SJSA1 (cell line): ENCODE measurements around the gene GCAT. TPM values are rescaled to one million over a fixed set of nuclear protein-coding genes. Genes with fewer than 3 reads are reported as not detected.

Experiments
- DNase-seq, 2 experiments: peaks; one replicate each; pipeline ENCODE4 v3.0.0-alpha.2; 2015 to 2020; ENCODE audit warnings: low spot score in 2 of 2, low read depth in 1 of 2
- H3K27ac ChIP-seq: fragments of 250-450 bp; sonication (Bioruptor Pico); 2 replicates; pipeline ENCODE4 v1.5.1; 2020; ENCODE audit warnings: mild to moderate bottlenecking, moderate library complexity
- H3K27me3 ChIP-seq: fragments of 250-450 bp; sonication (Bioruptor Pico); replicated peaks from 2 replicates; pipeline ENCODE4 v1.5.1; 2020; ENCODE audit warnings: mild to moderate bottlenecking, moderate library complexity
- H3K36me3 ChIP-seq: fragments of 250-450 bp; sonication (Bioruptor Pico); 2 replicates; pipeline ENCODE4 v1.5.1; 2020; ENCODE audit warnings: mild to moderate bottlenecking
- H3K4me1 ChIP-seq: fragments of 250-450 bp; sonication (Bioruptor Pico); replicated peaks from 2 replicates; pipeline ENCODE4 v1.6.1; 2021; ENCODE audit warnings: mild to moderate bottlenecking
- H3K4me3 ChIP-seq: fragments of 250-450 bp; sonication (Bioruptor Pico); 2 replicates; pipeline ENCODE4 v1.5.1; 2020; ENCODE audit warnings: mild to moderate bottlenecking
- H3K9me3 ChIP-seq: fragments of 250-450 bp; sonication (Bioruptor Pico); replicated peaks from 2 replicates; pipeline ENCODE4 v1.5.1; 2020; ENCODE audit warnings: mild to moderate bottlenecking
- total RNA-seq: library from RNA; depleted of rRNA; stranded (reverse); fragments of >200 nt; shearing (Covaris generic); gene quantifications from 2 replicates; pipeline ENCODE4 v1.2.3, GENCODE V29; 2014

GCAT gene
- total RNA-seq, 1 experiment from 2014 or later, result 54.7 TPM

DNA sequence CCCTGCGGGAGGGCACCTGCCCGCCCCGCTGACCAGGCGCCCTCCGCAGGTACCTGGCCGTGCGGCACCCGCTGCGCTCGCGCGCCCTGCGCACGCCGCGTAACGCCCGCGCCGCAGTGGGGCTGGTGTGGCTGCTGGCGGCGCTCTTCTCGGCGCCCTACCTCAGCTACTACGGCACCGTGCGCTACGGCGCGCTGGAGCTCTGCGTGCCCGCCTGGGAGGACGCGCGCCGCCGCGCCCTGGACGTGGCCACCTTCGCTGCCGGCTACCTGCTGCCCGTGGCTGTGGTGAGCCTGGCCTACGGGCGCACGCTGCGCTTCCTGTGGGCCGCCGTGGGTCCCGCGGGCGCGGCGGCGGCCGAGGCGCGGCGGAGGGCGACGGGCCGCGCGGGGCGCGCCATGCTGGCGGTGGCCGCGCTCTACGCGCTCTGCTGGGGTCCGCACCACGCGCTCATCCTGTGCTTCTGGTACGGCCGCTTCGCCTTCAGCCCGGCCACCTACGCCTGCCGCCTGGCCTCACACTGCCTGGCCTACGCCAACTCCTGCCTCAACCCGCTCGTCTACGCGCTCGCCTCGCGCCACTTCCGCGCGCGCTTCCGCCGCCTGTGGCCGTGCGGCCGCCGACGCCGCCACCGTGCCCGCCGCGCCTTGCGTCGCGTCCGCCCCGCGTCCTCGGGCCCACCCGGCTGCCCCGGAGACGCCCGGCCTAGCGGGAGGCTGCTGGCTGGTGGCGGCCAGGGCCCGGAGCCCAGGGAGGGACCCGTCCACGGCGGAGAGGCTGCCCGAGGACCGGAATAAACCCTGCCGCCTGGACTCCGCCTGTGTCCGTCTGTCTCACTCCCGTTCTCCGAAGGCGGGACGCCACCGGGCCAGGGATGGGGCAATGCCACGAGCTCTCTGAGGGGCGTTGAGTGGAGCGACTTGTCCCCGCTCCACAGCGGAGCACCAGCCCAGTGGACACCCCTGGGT is 17.2 kb downstream of the GCAT start:
- Histone ChIP-seq H3K4me1 (peaks cover 11% of the 10 kb centered on the region; the same call in 1 of the 2 replicates), H3K27me3 (peaks cover 20% of the 10 kb centered on the region), H3K9me3 (no peaks in the 10 kb centered on the region), H3K27ac (no peak overlapping the region), H3K4me3 (peak overlapping the region; percentile 16; the same call in 1 of the 2 replicates), H3K36me3 (peaks cover 9% of the 10 kb centered on the region)
- no peak for DNase-seq

DNA sequence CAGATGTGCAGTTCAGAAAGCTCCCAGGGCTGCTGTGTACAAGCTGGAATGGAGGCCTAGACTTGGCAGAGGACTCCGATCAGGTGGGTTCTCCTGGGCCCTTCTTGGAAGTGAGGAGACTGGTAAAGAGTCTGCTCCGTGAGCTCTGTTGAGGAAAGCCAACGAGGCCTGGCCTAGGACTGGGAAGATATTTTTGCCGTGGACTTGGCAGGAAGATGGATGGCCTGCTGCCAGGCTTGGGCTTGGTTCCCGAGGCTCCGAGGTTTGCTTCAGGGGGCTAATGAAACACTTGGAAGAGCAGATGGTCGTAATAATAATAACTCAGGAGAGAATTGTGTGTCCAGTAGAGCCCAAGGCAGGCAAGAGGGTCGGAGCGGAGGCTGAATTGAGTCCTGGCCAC is 19.3 kb downstream of the GCAT start:
- peaks cover 11% of the 10 kb centered on the region; the same call in 1 of the 2 replicates for H3K4me1 ChIP-seq
- peaks cover 20% of the 10 kb centered on the region for H3K27me3 ChIP-seq
- H3K27ac ChIP-seq, result no peak overlapping the region
- DNase-seq, result no peak
- H3K9me3 ChIP-seq, result no peaks in the 10 kb centered on the region
- peaks cover 30% of the 10 kb centered on the region for H3K36me3 ChIP-seq
- no peak overlapping the region for H3K4me3 ChIP-seq

DNA sequence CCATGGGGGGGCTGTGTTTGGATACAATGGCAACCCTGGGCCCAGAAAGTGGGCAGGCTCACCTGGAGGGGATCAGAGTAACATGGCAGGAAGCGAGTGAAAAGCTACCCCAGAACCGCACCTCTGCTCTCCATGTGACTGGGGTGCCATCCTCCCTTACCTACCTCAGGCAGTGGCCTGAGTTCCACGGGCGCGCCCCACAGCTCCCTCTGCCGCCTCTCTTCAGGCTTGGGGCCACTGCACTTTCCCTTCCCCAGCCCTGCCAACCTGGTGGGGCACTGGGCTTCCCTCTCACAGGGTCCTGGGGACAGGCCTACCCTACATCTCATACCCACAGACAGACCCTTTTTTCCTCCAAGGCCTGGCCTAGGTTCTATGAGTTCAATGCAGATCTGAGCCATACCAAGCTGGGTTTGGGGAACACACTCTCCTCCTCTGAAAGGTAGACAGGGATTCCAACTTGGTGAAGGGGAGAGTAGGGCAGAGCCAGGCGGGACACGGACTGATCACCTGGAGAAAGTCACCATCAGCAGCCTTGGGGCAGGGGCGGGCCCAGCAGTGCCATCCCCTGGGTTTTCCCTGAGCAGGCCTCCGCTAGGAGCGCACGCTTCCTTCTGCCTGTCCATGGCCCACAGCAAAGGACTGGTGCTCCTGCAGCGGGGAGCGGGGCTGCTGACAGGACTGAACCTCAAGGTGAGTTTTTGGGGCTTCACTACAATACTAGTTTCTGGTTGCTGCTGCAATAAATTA is 22.5 kb downstream of the GCAT start:
- no peak for DNase-seq
- H3K4me3 ChIP-seq, result no peak overlapping the region
- H3K27me3 ChIP-seq, result no peaks in the 10 kb centered on the region; the same call in 1 of the 2 replicates
- H3K4me1 ChIP-seq, result peaks cover under 1% of the 10 kb centered on the region; the same call in 1 of the 2 replicates
- no peaks in the 10 kb centered on the region for H3K9me3 ChIP-seq
- H3K36me3 ChIP-seq, result peaks cover 59% of the 10 kb centered on the region
- H3K27ac ChIP-seq, result no peak overlapping the region

DNA sequence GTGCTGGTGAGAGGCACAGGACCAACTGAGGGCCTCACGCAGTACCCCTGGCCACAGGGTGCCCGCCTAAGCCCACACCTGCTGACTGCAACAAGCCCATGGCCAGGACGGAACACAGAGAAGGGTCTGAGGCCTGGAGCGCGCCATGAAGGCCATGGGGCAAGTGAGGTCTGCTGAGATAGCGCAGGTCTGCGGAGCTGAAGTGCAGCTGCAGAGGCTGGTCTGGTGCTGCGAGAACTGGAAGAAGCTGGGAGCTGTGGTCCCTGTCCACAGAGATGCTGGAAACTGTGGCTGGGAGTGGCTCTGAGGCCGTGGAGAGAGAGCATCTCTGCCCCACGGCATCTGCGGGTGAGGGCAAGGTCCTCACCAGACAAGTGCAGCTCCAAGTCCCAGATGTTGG is 23.7 kb downstream of the GCAT start:
- no peak overlapping the region for H3K27ac ChIP-seq
- H3K27me3 ChIP-seq, result no peaks in the 10 kb centered on the region
- peaks cover 65% of the 10 kb centered on the region for H3K36me3 ChIP-seq
- no peaks in the 10 kb centered on the region for H3K9me3 ChIP-seq
- H3K4me3 ChIP-seq, result no peak overlapping the region
- no peak for DNase-seq
- no peaks in the 10 kb centered on the region for H3K4me1 ChIP-seq

- no peak for DNase-seq
Observed at GRCh38 chr22:37832022-37832857, 24.5 kb downstream of the GCAT start.

DNA sequence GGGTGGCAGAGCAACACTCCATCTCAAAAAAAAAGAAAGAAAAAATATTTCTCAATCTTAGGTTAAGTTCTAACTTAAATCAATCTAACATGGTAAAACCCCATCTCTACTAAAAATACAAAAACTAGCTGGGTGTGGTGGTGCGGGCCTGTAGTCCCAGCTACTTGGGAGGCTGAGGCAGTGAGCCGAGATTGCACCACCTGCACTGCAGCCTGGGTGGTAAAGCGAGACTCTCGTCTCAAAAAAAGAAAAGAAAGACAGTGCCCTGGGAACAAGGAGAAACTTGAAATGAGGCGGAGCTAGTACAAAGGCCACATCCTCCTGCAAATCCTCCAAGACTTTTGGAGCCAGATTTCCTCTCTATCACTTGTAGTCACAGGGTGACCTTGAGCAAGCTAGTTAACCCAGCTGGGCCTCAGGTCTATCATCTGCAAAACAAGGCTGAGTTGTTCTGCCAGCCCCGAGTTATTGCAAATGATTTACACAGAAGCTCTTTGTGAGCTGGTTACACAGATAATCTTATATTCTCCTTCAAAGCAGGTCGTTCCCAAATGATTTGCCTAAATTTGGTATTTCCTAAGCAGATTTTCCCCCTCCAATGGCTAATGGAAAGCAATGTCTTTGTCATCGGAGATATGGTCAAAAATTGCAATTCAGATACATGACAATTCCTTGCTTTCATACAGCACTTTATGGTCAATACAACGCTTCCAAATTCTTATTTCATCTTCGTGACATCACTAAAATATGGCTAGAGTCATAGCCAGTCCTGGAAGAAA is 34.5 kb downstream of the GCAT start:
- Histone ChIP-seq H3K27ac (no peak overlapping the region), H3K4me3 (no peak overlapping the region)

More at GRCh38 chr22:37832022-37832857, 24.5 kb downstream of the GCAT start:
- peaks cover 68% of the 10 kb centered on the region for H3K36me3 ChIP-seq
- H3K27ac ChIP-seq, result no peak overlapping the region
- H3K27me3 ChIP-seq, result no peaks in the 10 kb centered on the region
- no peaks in the 10 kb centered on the region for H3K4me1 ChIP-seq
- no peaks in the 10 kb centered on the region for H3K9me3 ChIP-seq
- H3K4me3 ChIP-seq, result no peak overlapping the region

DNA sequence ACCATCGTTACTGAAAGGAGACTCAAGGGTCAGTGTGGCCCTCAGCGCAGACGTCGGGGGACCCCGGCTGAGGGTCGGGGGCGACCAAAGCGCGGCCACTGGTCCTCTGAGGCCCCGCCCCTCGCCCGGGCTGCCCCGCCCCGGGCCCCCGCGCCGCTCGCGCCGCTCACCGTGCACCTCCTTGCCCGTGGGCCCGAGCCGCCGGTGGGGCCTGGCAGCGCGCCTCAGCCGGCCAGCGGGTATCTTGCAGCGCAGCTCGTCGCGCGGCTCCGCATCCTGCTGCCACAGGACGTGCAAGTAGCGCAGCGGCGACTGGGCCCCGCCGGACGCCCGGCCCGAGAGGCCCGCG is 36.0 kb downstream of the GCAT start:
- Histone ChIP-seq H3K27ac (peak overlapping the region; percentile 48), H3K4me1 (peaks cover 10% of the 10 kb centered on the region), H3K27me3 (no peaks in the 10 kb centered on the region), H3K36me3 (peaks cover 32% of the 10 kb centered on the region), H3K9me3 (0 out of 2 replicates have a peak, but pooled peaks cover 3% of the 10 kb centered on the region), H3K4me3 (peak overlapping the region; percentile 93)
- no peak for DNase-seq

More for the DNA sequence above, 34.5 kb downstream of the GCAT start:
- 0 out of 2 replicates have a peak, but pooled peaks cover 3% of the 10 kb centered on the region for H3K9me3 ChIP-seq
- H3K27me3 ChIP-seq, result no peaks in the 10 kb centered on the region
- peaks cover 44% of the 10 kb centered on the region for H3K36me3 ChIP-seq
- no peak for DNase-seq
- peaks cover 6% of the 10 kb centered on the region for H3K4me1 ChIP-seq

GRCh38 chr22:37844904-37845329 is 37.2 kb downstream of the GCAT start:
- Histone ChIP-seq H3K4me1 (peaks cover 14% of the 10 kb centered on the region), H3K4me3 (peak overlapping the region; percentile 93), H3K27ac (no peak overlapping the region), H3K36me3 (peaks cover 27% of the 10 kb centered on the region), H3K27me3 (no peaks in the 10 kb centered on the region), H3K9me3 (0 out of 2 replicates have a peak, but pooled peaks cover 8% of the 10 kb centered on the region)
- no peak for DNase-seq

- DNase-seq, result no peak
- Histone ChIP-seq H3K4me3 (no peak overlapping the region), H3K27me3 (no peaks in the 10 kb centered on the region), H3K36me3 (peaks cover 33% of the 10 kb centered on the region), H3K27ac (no peak overlapping the region), H3K9me3 (0 out of 2 replicates have a peak, but pooled peaks cover 8% of the 10 kb centered on the region), H3K4me1 (peaks cover 20% of the 10 kb centered on the region)
Observed at GRCh38 chr22:37846433-37846832, 38.7 kb downstream of the GCAT start.

GRCh38 chr22:37848587-37849088 is 40.9 kb downstream of the GCAT start:
- H3K4me1 ChIP-seq, result peaks cover 15% of the 10 kb centered on the region
- DNase-seq, result no peak

DNA sequence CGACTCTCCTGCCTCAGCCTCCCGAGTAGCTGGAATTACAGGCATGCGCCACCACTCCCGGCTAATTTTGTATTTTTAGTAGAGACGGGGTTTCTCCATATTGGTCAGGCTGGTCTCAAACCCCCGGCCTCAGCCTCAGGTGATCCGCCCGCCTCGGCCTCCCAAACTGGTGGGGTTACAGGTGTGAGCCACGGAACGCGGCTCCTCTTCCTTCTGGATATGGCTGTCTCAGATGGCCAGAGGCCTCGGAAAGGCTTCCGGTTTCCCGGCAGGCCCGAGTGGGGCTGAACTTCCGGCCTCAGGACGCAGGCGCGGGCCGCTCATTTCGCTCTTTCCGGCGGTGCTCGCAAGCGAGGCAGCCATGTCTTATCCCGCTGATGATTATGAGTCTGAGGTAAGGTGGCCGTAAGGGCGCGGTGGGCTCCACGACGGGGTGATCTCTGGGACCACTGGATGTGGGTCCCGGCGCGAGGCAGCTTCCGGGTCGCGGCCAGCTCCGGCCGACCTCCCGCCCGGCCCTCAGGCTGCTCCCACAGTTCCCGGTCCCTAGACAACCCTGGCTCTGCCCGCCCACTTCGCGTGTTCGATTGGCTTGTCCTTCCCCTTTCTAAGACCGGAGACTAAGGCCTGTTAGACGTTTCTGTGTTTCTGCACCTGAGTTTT is 41.5 kb downstream of the GCAT start, which contains the start of gene EIF3L:
Gene EIF3L, plus strand, starts transcription at position 331 of the 663 bp plus-strand sequence. Its CDS starts 31 bp downstream, at position 362.
- no peaks in the 10 kb centered on the region for H3K27me3 ChIP-seq
- H3K4me3 ChIP-seq, result peak within 1 kb of the TSS; percentile 90
- H3K9me3 ChIP-seq, result 0 out of 2 replicates have a peak, but pooled peaks cover 8% of the 10 kb centered on the region
- H3K36me3 ChIP-seq, result peaks cover 50% of the 10 kb centered on the region
- H3K27ac ChIP-seq, result peak within 1 kb of the TSS; percentile 67
- peak; percentile 81 to 88 for DNase-seq
- peaks cover 15% of the 10 kb centered on the region for H3K4me1 ChIP-seq

More at GRCh38 chr22:37848587-37849088, 40.9 kb downstream of the GCAT start:
- 0 out of 2 replicates have a peak, but pooled peaks cover 8% of the 10 kb centered on the region for H3K9me3 ChIP-seq
- H3K4me3 ChIP-seq, result peak overlapping the region; percentile 90
- no peaks in the 10 kb centered on the region for H3K27me3 ChIP-seq
- H3K27ac ChIP-seq, result peak overlapping the region; percentile 67
- peaks cover 48% of the 10 kb centered on the region for H3K36me3 ChIP-seq

- H3K9me3 ChIP-seq, result 0 out of 2 replicates have a peak, but pooled peaks cover 4% of the 10 kb centered on the region
- peaks cover 15% of the 10 kb centered on the region for H3K4me1 ChIP-seq
- peaks cover 66% of the 10 kb centered on the region for H3K36me3 ChIP-seq
- no peak for DNase-seq
- H3K27me3 ChIP-seq, result no peaks in the 10 kb centered on the region
- no peak overlapping the region for H3K27ac ChIP-seq
- H3K4me3 ChIP-seq, result no peak overlapping the region; the same call in 1 of the 2 replicates
Observed at GRCh38 chr22:37850801-37851200, 43.1 kb downstream of the GCAT start.
